Activated CD8-positive, alpha-beta memory T cell treated with anti-CD3 and anti-CD28 coated beads, Interleukin-2, amount 50 U/mL, for 4 hours (primary cell): ENCODE data around the gene LCK.
A peak's percentile ranks its signal among the peaks of the same experiment; 100 is the strongest.
"Not testable (repeated sequence)": the region's sequence is repeated elsewhere in the genome, so short reads cannot be mapped to it uniquely, and the experiment has no call there.

Source experiments
- DNase-seq: peaks from one replicate; pipeline ENCODE4 v3.0.0-alpha.2; 2020

Gene LCK

GRCh38 chr1:32240140-32240951, 10.7 kb upstream of the LCK start:
- DNase-seq = peak; percentile 63

DNA sequence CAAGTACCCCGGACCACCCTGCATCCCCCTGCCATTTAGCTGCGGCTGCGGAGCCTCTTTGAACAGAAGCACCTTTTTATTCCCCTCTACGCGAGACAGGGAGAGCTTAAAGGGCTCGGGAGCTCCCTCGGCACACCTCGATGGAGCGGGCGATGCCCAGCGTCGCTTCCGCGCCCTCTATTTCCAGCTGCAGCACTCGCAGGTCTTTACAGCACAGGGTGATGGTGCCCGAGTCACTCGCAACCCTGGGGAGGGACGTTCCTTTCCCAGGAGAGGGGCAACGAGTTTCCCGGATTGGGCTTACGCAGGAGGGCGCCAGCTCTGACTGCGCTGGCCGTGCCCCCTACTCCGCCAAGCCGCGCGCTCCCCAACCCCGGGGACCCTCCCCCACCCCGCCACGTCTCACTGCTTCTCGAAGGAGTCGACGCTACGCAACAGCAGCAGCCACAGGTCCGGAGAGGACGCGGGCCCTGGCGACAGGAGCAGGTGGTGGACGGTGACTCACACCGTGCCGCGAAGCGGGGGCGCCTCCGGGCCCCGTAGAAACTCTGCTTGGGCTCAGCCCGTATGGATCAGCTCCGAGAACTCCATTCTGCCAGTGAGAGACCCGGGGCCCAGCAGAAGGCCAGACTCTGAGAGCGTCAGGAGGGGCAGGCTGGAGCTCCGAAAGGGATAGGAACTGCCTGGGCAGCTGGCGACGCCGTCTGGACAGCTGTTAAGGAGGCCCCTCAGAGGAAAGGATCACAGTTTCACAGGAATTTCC, 9.9 kb upstream of the LCK start:
- peak; percentile 50 for DNase-seq

DNA sequence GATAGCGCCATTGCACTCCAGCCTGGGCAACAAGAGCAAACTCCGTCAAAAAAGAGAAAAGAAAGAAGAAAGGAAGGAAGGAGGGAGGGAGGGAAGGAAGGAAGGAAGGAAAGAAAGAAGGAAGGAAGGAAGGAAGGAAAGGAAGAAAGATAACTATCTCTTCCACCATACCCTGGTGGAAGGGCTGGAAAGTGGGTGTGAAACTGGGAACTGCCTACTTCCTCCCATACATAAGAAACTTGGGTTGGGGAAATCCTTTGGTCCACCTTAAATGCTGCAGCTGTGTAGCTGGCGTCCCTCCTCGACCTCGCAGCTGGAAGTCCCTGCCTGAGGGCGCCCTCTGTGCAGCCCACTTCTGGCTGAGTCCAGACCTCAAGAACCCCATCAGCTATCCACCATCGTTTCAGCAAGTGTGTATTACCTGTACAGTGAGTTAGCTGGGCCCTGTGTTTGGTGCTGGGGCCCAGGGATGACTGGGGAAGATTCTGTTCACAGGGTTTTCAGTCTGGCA, 8.7 kb upstream of the LCK start:
- DNase-seq = no peak

- DNase-seq = no peak
Measured at GRCh38 chr1:32246888-32247273, 4.2 kb upstream of the LCK start, which contains the start of gene FAM167B. FAM167B (plus strand) TSS chr1:32247222; CDS start chr1:32247422, 200 bp downstream.

GRCh38 chr1:32247452-32247851, 3.6 kb upstream of the LCK start:
- no peak for DNase-seq

DNA sequence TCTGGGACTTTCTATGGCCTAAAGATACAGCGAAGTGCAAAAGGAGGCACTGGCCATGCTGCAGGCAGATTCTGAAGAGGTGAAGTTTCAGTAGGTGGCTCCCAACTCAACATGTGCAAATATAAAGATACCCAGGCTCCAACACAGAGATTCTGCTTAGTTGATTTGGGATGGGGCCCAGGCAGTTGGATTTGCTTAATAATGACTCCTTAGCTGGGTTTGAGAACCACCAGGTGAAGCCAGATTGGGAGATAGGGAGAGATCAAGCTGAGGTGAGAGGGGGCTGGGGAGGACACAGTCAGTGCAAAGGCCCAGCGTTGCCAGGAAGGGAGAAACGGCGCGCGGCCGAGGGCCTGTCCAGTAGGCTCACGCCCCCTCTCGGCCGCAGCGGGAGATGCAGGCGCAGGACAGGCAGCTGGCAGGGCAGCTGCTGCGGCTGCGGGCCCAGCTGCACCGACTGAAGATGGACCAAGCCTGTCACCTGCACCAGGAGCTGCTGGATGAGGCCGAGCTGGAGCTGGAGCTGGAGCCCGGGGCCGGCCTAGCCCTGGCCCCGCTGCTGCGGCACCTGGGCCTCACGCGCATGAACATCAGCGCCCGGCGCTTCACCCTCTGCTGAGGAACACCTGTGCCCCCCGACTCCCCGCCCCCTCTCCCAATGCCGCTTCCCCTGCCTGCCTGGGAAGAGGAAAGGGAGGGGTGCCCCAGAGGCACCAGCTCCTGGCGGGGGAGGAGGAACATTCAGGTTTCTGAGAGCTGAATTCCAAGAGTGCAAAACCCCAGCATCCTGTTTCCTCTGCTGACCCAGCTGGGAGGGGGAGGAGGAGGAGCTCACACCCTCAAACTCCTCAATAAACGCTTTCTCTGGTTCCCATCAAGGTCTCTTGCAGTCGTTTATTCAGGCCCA, 2.8 kb upstream of the LCK start:
- peak; percentile 77 for DNase-seq

GRCh38 chr1:32249831-32250525, 1.1 kb upstream of the LCK start:
- peak; percentile 79 for DNase-seq

DNA sequence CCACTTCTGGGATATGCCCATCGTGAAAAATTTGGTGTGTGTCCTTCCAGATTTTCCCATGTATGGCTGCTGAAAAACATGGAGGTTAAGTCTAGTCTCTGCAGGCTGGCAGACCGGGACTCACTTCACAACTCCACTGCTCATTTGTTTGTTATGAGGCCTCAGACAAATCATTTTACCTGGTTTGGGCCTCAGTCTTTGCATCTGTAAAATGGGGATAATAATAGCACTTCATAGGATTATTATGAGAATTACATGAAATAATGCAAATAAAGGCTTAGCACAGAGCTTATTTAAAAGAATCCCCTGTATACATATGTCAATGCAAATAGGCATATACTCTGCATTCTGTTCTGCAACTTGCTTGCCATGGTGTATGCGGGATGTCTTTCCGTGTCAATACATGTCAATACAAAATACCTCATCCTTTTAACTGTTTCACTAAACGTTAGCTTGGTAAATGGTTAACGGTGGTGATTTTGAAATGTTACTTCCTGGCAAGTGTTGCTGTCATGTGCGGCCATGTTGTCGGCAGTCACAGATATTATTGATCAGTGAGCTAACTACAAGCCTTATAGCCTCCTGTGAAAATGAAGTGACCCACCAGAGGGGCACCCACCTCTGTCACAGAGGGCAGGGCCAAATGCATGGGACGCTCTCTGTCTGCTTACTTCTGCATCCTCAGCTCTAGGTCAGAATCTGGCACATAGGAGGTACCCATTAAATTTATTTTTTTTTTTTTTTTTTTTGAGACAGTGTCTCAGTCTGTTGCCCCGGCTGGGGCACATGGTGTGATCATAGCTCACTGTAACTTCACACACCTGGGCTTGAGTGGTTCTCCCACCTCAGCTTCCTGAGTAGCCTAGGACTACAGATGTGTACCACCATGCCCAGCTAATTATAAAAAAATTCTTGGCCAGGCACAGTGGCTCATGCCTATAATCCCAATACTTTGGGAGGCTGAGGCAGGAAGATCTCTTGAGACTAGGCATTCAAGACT, 4.3 kb downstream of the LCK start:
- no peak for DNase-seq

DNA sequence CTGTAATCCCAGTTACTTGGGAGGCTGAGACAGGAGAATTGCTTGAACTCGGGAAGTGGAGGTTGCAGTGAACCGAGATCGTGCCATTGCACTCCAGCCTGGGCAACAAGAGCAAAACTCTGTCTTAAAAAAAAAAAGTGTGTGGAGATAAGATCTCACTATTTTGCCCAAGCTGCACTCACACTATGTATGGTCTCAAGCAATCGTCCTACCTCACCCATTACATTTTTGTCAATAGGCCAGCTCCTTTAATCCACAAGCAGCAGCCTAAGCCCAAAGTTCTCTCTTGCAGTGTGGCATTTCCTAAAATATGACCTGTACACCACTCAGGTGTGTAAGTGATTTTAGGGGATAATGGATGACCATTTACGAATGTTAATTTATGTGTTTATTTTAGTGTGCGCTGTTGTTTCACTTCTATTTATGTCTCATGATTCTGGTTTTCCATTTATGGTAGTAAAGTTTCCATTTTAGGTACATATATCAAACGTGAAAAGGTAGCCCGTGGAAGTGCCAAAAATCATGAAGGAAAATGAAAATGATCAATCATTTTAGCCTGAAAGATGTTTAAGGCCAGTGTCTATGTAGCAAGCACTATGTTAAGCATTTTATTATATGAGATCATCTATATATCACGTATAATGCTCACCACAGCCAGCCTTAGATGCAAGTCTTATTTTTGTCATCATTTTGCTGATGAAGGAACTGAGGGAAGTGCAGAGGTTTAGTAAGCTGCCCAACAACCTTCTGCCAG, 5.6 kb downstream of the LCK start:
- no peak for DNase-seq

GRCh38 chr1:32257227-32257508, 6.1 kb downstream of the LCK start:
- no peak for DNase-seq

DNA sequence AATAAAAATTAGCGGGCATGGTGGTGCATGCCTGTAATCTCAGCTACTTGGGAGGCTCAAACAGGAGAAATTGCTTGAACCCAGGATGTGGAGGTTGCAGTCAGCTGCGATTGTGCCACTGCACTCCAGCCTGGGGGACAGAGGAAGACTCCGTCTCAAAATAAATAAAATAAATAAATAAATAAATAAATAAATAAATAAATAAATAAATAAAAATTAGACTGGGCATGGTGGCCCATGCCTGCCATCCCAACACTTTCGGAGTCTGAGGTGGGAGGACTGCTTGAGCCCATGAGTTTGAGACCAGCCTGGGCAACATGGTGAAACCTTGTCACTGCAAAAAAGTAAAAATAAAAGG, 12.2 kb downstream of the LCK start:
- DNase-seq = not testable (repeated sequence)

DNA sequence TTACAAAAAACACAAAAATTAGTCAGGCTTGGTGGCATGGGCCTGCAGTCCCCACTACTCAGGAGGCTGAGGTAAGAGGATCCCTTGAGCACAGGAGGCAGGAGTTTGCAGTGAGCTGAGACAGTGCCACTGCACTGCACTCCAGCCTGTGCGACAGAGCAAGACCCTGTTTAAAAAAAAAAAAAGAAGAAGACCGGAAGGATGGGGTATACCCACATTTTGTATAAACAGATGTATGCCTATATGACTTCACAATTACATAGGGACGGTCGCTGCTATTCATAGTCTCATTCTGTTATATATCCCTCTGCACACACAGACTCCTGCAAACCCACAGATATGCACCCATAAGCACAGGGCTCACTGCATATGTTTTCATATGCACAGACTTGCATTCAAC, 12.7 kb downstream of the LCK start:
- no peak for DNase-seq

DNA sequence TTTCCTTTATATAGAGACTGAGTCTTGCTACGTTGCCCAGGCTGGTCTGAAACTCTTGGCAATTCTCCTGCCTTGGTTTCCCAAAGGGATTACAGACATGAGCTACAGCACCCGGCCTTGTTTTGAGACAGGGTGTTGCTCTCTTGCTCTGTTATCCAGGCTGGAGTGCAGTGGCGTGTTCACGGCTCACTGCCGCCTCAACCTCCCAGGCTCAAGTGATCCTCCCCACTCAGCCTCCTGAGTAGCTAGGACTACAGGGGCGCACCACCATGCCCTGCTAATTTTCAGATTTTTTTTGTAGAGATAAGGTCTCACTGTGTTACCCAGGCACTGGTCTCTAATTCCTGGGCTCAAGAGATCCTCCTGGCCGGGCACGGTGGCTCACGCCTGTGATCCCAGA, 14.8 kb downstream of the LCK start:
- no peak for DNase-seq

DNA sequence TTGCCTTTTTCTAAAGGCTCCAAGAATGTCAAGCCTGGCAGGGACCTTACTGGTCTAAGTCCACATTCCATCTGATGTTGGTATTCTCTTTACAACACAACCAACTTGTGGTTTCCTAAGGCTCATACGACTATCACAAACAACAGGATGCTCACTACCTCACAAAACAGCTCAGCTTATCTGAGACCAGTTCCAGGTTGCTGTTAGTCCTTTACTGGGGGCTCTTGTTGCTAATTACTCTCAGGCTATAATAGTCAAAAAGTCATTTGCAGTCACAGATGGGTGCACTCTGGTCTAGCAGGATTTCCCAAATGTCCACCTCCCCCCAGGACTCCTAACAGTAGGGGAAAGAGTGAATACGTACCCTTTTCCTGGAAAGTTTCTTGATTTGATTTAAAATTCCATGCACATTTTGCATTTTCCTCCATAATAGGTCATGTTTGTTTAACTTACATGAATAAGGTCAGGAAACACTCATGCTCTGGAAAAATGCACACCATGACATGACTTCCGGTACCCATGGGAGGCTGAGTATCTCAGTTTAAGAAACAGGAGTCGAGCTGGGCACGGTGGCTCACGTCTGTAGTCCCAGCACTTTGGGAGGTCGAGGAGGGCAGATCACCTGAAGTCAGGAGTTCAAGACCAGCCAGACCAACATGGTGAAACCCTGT, 16.0 kb downstream of the LCK start:
- no peak for DNase-seq

DNA sequence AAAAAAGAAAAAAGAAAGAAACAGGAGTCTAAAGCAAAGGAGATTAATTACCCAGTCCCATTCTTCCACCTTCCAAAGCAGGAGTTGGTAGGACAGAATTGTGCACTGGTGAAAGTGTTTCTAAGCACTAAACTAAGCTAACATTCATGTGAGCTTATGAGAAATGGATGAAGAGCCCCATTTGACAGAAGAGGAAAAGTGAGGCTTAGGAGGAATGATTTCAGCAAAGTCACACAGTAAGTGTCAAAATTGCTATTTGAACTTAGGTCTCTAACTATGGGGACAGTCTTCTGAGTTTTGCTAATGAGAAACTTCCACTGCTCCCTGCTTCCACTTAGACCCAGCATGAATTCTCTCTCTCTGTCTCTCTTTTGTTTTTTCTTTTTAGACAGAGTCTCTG, 18.7 kb downstream of the LCK start:
- DNase-seq = no peak

GRCh38 chr1:32272557-32273390, 21.7 kb downstream of the LCK start:
- DNase-seq = peak; percentile 49

GRCh38 chr1:32273391-32274208, 22.5 kb downstream of the LCK start:
- peak; percentile 84 for DNase-seq
